ENCODE measurements around the gene PPP1R3E. TPM values are rescaled to one million over a fixed set of nuclear protein-coding genes. Genes with fewer than 3 reads are reported as not detected.
A peak's percentile ranks its signal among the peaks of the same experiment; 100 is the strongest.

Gene PPP1R3E
- total and polyA plus RNA-seq, 2 of the 13 experiments (the other 11 are each of a cell fraction or from before 2014, with no cell fraction given), result 16.5 to 26.5 TPM

DNA sequence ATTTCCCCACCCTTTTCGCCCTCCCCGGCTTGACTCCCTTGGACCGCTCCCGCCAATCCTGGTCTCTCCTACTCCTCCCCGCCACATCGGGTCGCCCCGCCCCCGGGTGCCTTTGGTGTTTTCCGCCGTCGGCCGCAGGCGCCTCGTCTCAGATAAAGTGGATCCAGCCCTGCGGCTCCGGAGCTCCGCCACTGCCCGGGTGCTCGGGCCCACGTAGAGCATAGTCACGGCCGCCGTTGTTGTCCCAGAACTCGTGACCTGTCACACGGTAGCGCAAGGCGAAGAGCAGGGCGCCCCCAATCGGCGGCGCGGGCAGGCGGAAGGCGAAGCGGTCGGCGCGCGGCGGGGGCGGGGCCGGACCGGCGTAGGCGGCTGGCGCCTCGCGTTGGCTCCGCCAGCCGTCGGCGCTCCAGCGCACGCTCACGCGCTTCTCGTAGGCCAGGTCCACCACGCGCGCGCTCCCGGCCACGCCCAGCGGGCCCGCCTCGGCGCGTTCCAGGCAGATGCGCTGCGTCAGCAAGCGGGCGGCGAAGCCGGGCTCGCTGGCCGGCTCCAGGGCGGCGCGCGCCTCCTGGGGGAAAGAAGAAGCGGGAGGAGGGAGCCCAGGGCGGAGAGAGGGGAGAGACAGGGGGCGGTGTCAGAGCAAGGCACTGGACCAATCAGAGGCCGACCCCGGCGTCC, 1.2 kb downstream of the PPP1R3E start (continued):
- TF ChIP-seq, protein P1, sequence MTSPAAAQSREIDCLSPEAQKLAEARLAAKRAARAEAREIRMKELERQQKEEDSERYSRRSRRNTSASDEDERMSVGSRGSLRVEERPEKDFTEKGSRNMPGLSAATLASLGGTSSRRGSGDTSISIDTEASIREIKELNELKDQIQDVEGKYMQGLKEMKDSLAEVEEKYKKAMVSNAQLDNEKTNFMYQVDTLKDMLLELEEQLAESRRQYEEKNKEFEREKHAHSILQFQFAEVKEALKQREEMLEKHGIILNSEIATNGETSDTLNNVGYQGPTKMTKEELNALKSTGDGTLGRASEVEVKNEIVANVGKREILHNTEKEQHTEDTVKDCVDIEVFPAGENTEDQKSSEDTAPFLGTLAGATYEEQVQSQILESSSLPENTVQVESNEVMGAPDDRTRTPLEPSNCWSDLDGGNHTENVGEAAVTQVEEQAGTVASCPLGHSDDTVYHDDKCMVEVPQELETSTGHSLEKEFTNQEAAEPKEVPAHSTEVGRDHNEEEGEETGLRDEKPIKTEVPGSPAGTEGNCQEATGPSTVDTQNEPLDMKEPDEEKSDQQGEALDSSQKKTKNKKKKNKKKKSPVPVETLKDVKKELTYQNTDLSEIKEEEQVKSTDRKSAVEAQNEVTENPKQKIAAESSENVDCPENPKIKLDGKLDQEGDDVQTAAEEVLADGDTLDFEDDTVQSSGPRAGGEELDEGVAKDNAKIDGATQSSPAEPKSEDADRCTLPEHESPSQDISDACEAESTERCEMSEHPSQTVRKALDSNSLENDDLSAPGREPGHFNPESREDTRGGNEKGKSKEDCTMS (CRISPR knock-in tag; conservative IDR thresholded peaks at IDR 0.05), result peak; percentile 91
- TF ChIP-seq AHR (CRISPR knock-in tag; IDR thresholded peaks at IDR 0.05) (no peak; the same call in none of the 2 replicates), SCMH1 (CRISPR knock-in tag; IDR thresholded peaks at IDR 0.05; ENCODE audit: borderline replicate concordance) (no peak), ZMYM2 (CRISPR knock-in tag; IDR thresholded peaks at IDR 0.05) (peak; percentile 87), ZNF768 (CRISPR knock-in tag; IDR thresholded peaks at IDR 0.05) (peak; percentile 78; the same call in 1 of the 2 replicates), ZNF317 (CRISPR knock-in tag; IDR thresholded peaks at IDR 0.05) (no peak), IKZF1 (IDR thresholded peaks at IDR 0.05) (no peak), ZNF33B (CRISPR knock-in tag; IDR thresholded peaks at IDR 0.05) (peak; percentile 39; the same call in 1 of the 2 replicates), HOXD1 (CRISPR knock-in tag; IDR thresholded peaks at IDR 0.05) (peak; percentile 22; the same call in 1 of the 2 replicates), ZNF34 (CRISPR knock-in tag; IDR thresholded peaks at IDR 0.05; ENCODE audit: borderline replicate concordance) (peak; percentile 84; the same call in 1 of the 2 replicates), ZNF136 (CRISPR knock-in tag; IDR thresholded peaks at IDR 0.05; ENCODE audit: low read depth) (peak; percentile 88), FOSL2 (CRISPR knock-in tag; IDR thresholded peaks at IDR 0.05) (peak; percentile 70), PHF5A (CRISPR knock-in tag; IDR thresholded peaks at IDR 0.05; ENCODE audit: low read depth, unreplicated experiment) (peak; percentile 98)
- TF ChIP-seq, protein P2, sequence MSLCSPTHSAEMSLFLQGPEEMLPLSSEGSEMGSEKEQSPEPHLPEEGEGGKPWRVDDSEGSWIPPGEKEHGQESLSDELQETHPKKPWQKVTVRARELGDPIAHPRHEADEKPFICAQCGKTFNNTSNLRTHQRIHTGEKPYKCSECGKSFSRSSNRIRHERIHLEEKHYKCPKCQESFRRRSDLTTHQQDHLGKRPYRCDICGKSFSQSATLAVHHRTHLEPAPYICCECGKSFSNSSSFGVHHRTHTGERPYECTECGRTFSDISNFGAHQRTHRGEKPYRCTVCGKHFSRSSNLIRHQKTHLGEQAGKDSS (CRISPR knock-in tag; IDR thresholded peaks at IDR 0.05; ENCODE audit: borderline replicate concordance, low read depth), result peak; percentile 34; the same call in 1 of the 2 replicates
- TF ChIP-seq, protein P3, sequence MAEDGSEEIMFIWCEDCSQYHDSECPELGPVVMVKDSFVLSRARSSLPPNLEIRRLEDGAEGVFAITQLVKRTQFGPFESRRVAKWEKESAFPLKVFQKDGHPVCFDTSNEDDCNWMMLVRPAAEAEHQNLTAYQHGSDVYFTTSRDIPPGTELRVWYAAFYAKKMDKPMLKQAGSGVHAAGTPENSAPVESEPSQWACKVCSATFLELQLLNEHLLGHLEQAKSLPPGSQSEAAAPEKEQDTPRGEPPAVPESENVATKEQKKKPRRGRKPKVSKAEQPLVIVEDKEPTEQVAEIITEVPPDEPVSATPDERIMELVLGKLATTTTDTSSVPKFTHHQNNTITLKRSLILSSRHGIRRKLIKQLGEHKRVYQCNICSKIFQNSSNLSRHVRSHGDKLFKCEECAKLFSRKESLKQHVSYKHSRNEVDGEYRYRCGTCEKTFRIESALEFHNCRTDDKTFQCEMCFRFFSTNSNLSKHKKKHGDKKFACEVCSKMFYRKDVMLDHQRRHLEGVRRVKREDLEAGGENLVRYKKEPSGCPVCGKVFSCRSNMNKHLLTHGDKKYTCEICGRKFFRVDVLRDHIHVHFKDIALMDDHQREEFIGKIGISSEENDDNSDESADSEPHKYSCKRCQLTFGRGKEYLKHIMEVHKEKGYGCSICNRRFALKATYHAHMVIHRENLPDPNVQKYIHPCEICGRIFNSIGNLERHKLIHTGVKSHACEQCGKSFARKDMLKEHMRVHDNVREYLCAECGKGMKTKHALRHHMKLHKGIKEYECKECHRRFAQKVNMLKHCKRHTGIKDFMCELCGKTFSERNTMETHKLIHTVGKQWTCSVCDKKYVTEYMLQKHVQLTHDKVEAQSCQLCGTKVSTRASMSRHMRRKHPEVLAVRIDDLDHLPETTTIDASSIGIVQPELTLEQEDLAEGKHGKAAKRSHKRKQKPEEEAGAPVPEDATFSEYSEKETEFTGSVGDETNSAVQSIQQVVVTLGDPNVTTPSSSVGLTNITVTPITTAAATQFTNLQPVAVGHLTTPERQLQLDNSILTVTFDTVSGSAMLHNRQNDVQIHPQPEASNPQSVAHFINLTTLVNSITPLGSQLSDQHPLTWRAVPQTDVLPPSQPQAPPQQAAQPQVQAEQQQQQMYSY (CRISPR knock-in tag; IDR thresholded peaks at IDR 0.05), result peak; percentile 73; the same call in 1 of the 2 replicates
- TF ChIP-seq, protein P4, sequence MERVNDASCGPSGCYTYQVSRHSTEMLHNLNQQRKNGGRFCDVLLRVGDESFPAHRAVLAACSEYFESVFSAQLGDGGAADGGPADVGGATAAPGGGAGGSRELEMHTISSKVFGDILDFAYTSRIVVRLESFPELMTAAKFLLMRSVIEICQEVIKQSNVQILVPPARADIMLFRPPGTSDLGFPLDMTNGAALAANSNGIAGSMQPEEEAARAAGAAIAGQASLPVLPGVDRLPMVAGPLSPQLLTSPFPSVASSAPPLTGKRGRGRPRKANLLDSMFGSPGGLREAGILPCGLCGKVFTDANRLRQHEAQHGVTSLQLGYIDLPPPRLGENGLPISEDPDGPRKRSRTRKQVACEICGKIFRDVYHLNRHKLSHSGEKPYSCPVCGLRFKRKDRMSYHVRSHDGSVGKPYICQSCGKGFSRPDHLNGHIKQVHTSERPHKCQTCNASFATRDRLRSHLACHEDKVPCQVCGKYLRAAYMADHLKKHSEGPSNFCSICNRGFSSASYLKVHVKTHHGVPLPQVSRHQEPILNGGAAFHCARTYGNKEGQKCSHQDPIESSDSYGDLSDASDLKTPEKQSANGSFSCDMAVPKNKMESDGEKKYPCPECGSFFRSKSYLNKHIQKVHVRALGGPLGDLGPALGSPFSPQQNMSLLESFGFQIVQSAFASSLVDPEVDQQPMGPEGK (CRISPR knock-in tag; IDR thresholded peaks at IDR 0.05), result peak; percentile 87
- TF ChIP-seq, protein P5, sequence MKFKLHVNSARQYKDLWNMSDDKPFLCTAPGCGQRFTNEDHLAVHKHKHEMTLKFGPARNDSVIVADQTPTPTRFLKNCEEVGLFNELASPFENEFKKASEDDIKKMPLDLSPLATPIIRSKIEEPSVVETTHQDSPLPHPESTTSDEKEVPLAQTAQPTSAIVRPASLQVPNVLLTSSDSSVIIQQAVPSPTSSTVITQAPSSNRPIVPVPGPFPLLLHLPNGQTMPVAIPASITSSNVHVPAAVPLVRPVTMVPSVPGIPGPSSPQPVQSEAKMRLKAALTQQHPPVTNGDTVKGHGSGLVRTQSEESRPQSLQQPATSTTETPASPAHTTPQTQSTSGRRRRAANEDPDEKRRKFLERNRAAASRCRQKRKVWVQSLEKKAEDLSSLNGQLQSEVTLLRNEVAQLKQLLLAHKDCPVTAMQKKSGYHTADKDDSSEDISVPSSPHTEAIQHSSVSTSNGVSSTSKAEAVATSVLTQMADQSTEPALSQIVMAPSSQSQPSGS (CRISPR knock-in tag; IDR thresholded peaks at IDR 0.05), result peak; percentile 75
- TF ChIP-seq, protein P6, sequence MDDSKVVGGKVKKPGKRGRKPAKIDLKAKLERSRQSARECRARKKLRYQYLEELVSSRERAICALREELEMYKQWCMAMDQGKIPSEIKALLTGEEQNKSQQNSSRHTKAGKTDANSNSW (CRISPR knock-in tag; IDR thresholded peaks at IDR 0.05; ENCODE audit: borderline replicate concordance), result no peak
